GM12872 (cell line): ENCODE results near the gene BMP15.

Experiments
- CTCF ChIP-seq: IDR thresholded peaks from 3 replicates; pipeline ENCODE4 v1.5.1; 2011; ENCODE audit warnings: low read depth, mild to moderate bottlenecking, low read length, moderate library complexity; ENCODE audit not compliant: insufficient read depth

Gene BMP15

GRCh38 chrX:50941638-50942037 is 31.1 kb downstream of the BMP15 start:
- peak; percentile 46; the same call in 2 of the 3 replicates for TF ChIP-seq CTCF

GRCh38 chrX:50942471-50942870 is 31.9 kb downstream of the BMP15 start:
- no peak for TF ChIP-seq CTCF

GRCh38 chrX:50952406-50952805 is 41.9 kb downstream of the BMP15 start:
- no peak for TF ChIP-seq CTCF

GRCh38 chrX:50953832-50954231 is 43.3 kb downstream of the BMP15 start:
- no peak for TF ChIP-seq CTCF

- no peak for TF ChIP-seq CTCF
These were observed 51.6 kb downstream of the BMP15 start for GRCh38 chrX:50962156-50962555.

GRCh38 chrX:50963842-50964241 is 53.3 kb downstream of the BMP15 start:
- TF ChIP-seq CTCF = no peak
